Central memory CD8-positive, alpha-beta T cell (primary cell): ENCODE measurements around the gene RASAL2.
"Not testable (repeated sequence)": the region's sequence is repeated elsewhere in the genome, so short reads cannot be mapped to it uniquely, and the experiment has no call there.

Experiments used
- ATAC-seq: fragments of 150-1000 bp; cut with Tn5 transposase; replicated peaks from 2 replicates; pipeline ENCODE4 v1.10.0; 2022; ENCODE audit warnings: mild to moderate bottlenecking, moderate FRiP score, moderate number of reproducible peaks; ENCODE audit not compliant: poor library complexity, severe bottlenecking; ENCODE audit errors: extremely low read depth
- DNase-seq, 2 donors: peaks; one replicate each; pipeline ENCODE4 v3.0.0; 2021; ENCODE audit warnings: low spot score in 2 of 2
- H3K27ac Mint-ChIP-seq: one replicate; pipeline ENCODE4 v1.8.0; 2022; ENCODE audit warnings: low read depth, mild to moderate bottlenecking, moderate library complexity, mixed read lengths
- H3K27me3 Mint-ChIP-seq: one replicate; pipeline ENCODE4 v1.8.0; 2022; ENCODE audit warnings: mixed read lengths
- H3K36me3 Mint-ChIP-seq: one replicate; pipeline ENCODE4 v1.8.0; 2022; ENCODE audit warnings: mild to moderate bottlenecking, moderate library complexity, mixed read lengths; ENCODE audit not compliant: insufficient read depth
- H3K4me1 Mint-ChIP-seq: one replicate; pipeline ENCODE4 v1.8.0; 2022; ENCODE audit warnings: mixed read lengths
- H3K4me3 Mint-ChIP-seq: one replicate; pipeline ENCODE4 v1.8.0; 2022; ENCODE audit warnings: mild to moderate bottlenecking, moderate library complexity, mixed read lengths
- H3K9me3 Mint-ChIP-seq: one replicate; pipeline ENCODE4 v1.8.0; 2022; ENCODE audit warnings: mixed read lengths

The RASAL2 gene

GRCh38 chr1:178300352-178300699 is 206.4 kb downstream of the RASAL2 start:
- DNase-seq (no peak), ATAC-seq (no peak)
- H3K4me3 Mint-ChIP-seq, result no peak overlapping the region
- H3K27ac Mint-ChIP-seq, result no peak overlapping the region
- H3K9me3 Mint-ChIP-seq, result no peaks in the 10 kb centered on the region
- H3K4me1 Mint-ChIP-seq, result no peaks in the 10 kb centered on the region
- H3K27me3 Mint-ChIP-seq, result no peaks in the 10 kb centered on the region
- no peaks in the 10 kb centered on the region for H3K36me3 Mint-ChIP-seq

- Mint-ChIP-seq H3K4me3 (no peak overlapping the region), H3K36me3 (no peaks in the 10 kb centered on the region), H3K9me3 (peaks cover 6% of the 10 kb centered on the region), H3K27ac (no peak overlapping the region), H3K27me3 (no peaks in the 10 kb centered on the region), H3K4me1 (no peaks in the 10 kb centered on the region)
- ATAC-seq, result no peak
- DNase-seq, result no peak
Measured at GRCh38 chr1:178301141-178301540, 207.2 kb downstream of the RASAL2 start.

GRCh38 chr1:178307264-178307663 is 213.4 kb downstream of the RASAL2 start:
- Mint-ChIP-seq H3K36me3 (no peaks in the 10 kb centered on the region), H3K4me3 (no peak overlapping the region), H3K27ac (no peak overlapping the region), H3K9me3 (peaks cover 6% of the 10 kb centered on the region), H3K27me3 (no peaks in the 10 kb centered on the region), H3K4me1 (no peaks in the 10 kb centered on the region)
- ATAC-seq (no peak), DNase-seq (no peak)

- DNase-seq, result no peak
- Mint-ChIP-seq H3K9me3 (peaks cover 6% of the 10 kb centered on the region), H3K4me1 (no peaks in the 10 kb centered on the region), H3K27me3 (no peaks in the 10 kb centered on the region), H3K36me3 (no peaks in the 10 kb centered on the region), H3K4me3 (no peak overlapping the region), H3K27ac (no peak overlapping the region)
- no peak for ATAC-seq
Measured at GRCh38 chr1:178308438-178308837, 214.5 kb downstream of the RASAL2 start.

GRCh38 chr1:178310685-178311105 is 216.8 kb downstream of the RASAL2 start:
- H3K27ac Mint-ChIP-seq, result no peak overlapping the region
- no peak for DNase-seq
- H3K9me3 Mint-ChIP-seq, result peaks cover 3% of the 10 kb centered on the region
- no peaks in the 10 kb centered on the region for H3K27me3 Mint-ChIP-seq
- ATAC-seq, result no peak
- H3K36me3 Mint-ChIP-seq, result no peaks in the 10 kb centered on the region
- no peaks in the 10 kb centered on the region for H3K4me1 Mint-ChIP-seq
- no peak overlapping the region for H3K4me3 Mint-ChIP-seq

- H3K36me3 Mint-ChIP-seq, result no peaks in the 10 kb centered on the region
- no peak overlapping the region for H3K4me3 Mint-ChIP-seq
- DNase-seq, result no peak
- no peak for ATAC-seq
- H3K27me3 Mint-ChIP-seq, result no peaks in the 10 kb centered on the region
- no peak overlapping the region for H3K27ac Mint-ChIP-seq
- H3K4me1 Mint-ChIP-seq, result no peaks in the 10 kb centered on the region
- H3K9me3 Mint-ChIP-seq, result no peaks in the 10 kb centered on the region
Measured at GRCh38 chr1:178311164-178311563, 217.3 kb downstream of the RASAL2 start.

- not testable (repeated sequence) for DNase-seq, H3K4me1 Mint-ChIP-seq, H3K36me3 Mint-ChIP-seq, H3K27ac Mint-ChIP-seq, H3K4me3 Mint-ChIP-seq, H3K27me3 Mint-ChIP-seq, ATAC-seq, H3K9me3 Mint-ChIP-seq
Measured at GRCh38 chr1:178320280-178320982, 226.5 kb downstream of the RASAL2 start.

GRCh38 chr1:178323067-178323466 is 229.2 kb downstream of the RASAL2 start:
- Mint-ChIP-seq H3K27me3 (no peaks in the 10 kb centered on the region), H3K4me3 (no peak overlapping the region), H3K4me1 (no peaks in the 10 kb centered on the region), H3K9me3 (no peaks in the 10 kb centered on the region), H3K27ac (no peak overlapping the region), H3K36me3 (no peaks in the 10 kb centered on the region)
- DNase-seq, result no peak
- no peak for ATAC-seq

GRCh38 chr1:178324003-178324402 is 230.1 kb downstream of the RASAL2 start:
- DNase-seq (no peak), ATAC-seq (no peak)
- Mint-ChIP-seq H3K27me3 (no peaks in the 10 kb centered on the region), H3K27ac (no peak overlapping the region), H3K4me3 (no peak overlapping the region), H3K4me1 (no peaks in the 10 kb centered on the region), H3K9me3 (no peaks in the 10 kb centered on the region), H3K36me3 (no peaks in the 10 kb centered on the region)

- no peak overlapping the region for H3K27ac Mint-ChIP-seq
- no peaks in the 10 kb centered on the region for H3K27me3 Mint-ChIP-seq
- H3K4me3 Mint-ChIP-seq, result no peak overlapping the region
- no peaks in the 10 kb centered on the region for H3K9me3 Mint-ChIP-seq
- ATAC-seq (no peak), DNase-seq (no peak)
- no peaks in the 10 kb centered on the region for H3K4me1 Mint-ChIP-seq
- no peaks in the 10 kb centered on the region for H3K36me3 Mint-ChIP-seq
Measured at GRCh38 chr1:178328728-178329127, 234.8 kb downstream of the RASAL2 start.

GRCh38 chr1:178330153-178330552 is 236.2 kb downstream of the RASAL2 start:
- DNase-seq (no peak), ATAC-seq (no peak)
- no peaks in the 10 kb centered on the region for H3K36me3 Mint-ChIP-seq
- no peak overlapping the region for H3K4me3 Mint-ChIP-seq
- no peak overlapping the region for H3K27ac Mint-ChIP-seq
- H3K27me3 Mint-ChIP-seq, result no peaks in the 10 kb centered on the region
- H3K4me1 Mint-ChIP-seq, result no peaks in the 10 kb centered on the region
- no peaks in the 10 kb centered on the region for H3K9me3 Mint-ChIP-seq

- H3K36me3 Mint-ChIP-seq, result no peaks in the 10 kb centered on the region
- no peak for ATAC-seq
- H3K4me1 Mint-ChIP-seq, result no peaks in the 10 kb centered on the region
- no peak overlapping the region for H3K4me3 Mint-ChIP-seq
- DNase-seq, result no peak
- H3K9me3 Mint-ChIP-seq, result peaks cover 5% of the 10 kb centered on the region
- H3K27me3 Mint-ChIP-seq, result peaks cover 5% of the 10 kb centered on the region
- no peak overlapping the region for H3K27ac Mint-ChIP-seq
Measured at GRCh38 chr1:178330848-178331497, 237.1 kb downstream of the RASAL2 start.

- peaks cover 5% of the 10 kb centered on the region for H3K9me3 Mint-ChIP-seq
- no peak overlapping the region for H3K4me3 Mint-ChIP-seq
- no peak overlapping the region for H3K27ac Mint-ChIP-seq
- ATAC-seq (no peak), DNase-seq (no peak)
- no peaks in the 10 kb centered on the region for H3K4me1 Mint-ChIP-seq
- H3K27me3 Mint-ChIP-seq, result peaks cover 5% of the 10 kb centered on the region
- H3K36me3 Mint-ChIP-seq, result no peaks in the 10 kb centered on the region
Measured at GRCh38 chr1:178335426-178335825, 241.5 kb downstream of the RASAL2 start.
